Mesothelial cell of epicardium (in vitro differentiated cells): ENCODE results near the gene PEX26. TPM values are rescaled to one million over a fixed set of nuclear protein-coding genes. Genes with fewer than 3 reads are reported as not detected.
A peak's percentile ranks its signal among the peaks of the same experiment; 100 is the strongest.

Source experiments
- DNase-seq, 2 experiments: peaks; one replicate each; pipeline ENCODE4 v3.0.0; 2021; ENCODE audit warnings: low spot score in 2 of 2; ENCODE audit not compliant: unreplicated experiment in 2 of 2
- H3K27ac Mint-ChIP-seq: 2 replicates; pipeline ENCODE4 v1.8.0; 2021; ENCODE audit warnings: mixed read lengths
- H3K27me3 Mint-ChIP-seq: 2 replicates; pipeline ENCODE4 v1.8.0; 2021; ENCODE audit warnings: low read depth, mixed read lengths
- H3K36me3 Mint-ChIP-seq: 2 replicates; pipeline ENCODE4 v1.8.0; 2021; ENCODE audit warnings: mixed read lengths
- H3K4me1 Mint-ChIP-seq: 2 replicates; pipeline ENCODE4 v1.8.0; 2021; ENCODE audit warnings: mixed read lengths
- H3K4me3 Mint-ChIP-seq: 2 replicates; pipeline ENCODE4 v1.8.0; 2021; ENCODE audit warnings: mild to moderate bottlenecking, moderate library complexity, mixed read lengths
- H3K9me3 Mint-ChIP-seq: 2 replicates; pipeline ENCODE4 v1.8.0; 2021; ENCODE audit warnings: mixed read lengths
- CTCF ChIP-seq: fragments of 200-600 bp; sonication (generic); IDR thresholded peaks from one replicate; pipeline ENCODE4 v1.5.0; 2021; ENCODE audit warnings: antibody characterized with exemption; ENCODE audit not compliant: unreplicated experiment
- total RNA-seq: library from RNA; stranded (reverse); gene quantifications from 3 replicates; pipeline ENCODE4 v1.2.1, GENCODE V29; 2021

Gene PEX26
- total RNA-seq, 1 donor from 2014 or later: 38.3 TPM

GRCh38 chr22:18152519-18152918 lies 74.7 kb downstream of the PEX26 start:
- no peak overlapping the region for H3K27ac Mint-ChIP-seq
- no peak for TF ChIP-seq CTCF
- H3K36me3 Mint-ChIP-seq: peaks cover 7% of the 10 kb centered on the region
- H3K4me3 Mint-ChIP-seq: peak overlapping the region; percentile 25
- H3K27me3 Mint-ChIP-seq: peaks cover 25% of the 10 kb centered on the region
- H3K9me3 Mint-ChIP-seq: no peaks in the 10 kb centered on the region
- no peak for DNase-seq
- H3K4me1 Mint-ChIP-seq: peaks cover 23% of the 10 kb centered on the region

- H3K4me3 Mint-ChIP-seq: no peak overlapping the region
- no peak overlapping the region for H3K27ac Mint-ChIP-seq
- no peak for DNase-seq
- peaks cover 20% of the 10 kb centered on the region for H3K4me1 Mint-ChIP-seq
- no peaks in the 10 kb centered on the region for H3K9me3 Mint-ChIP-seq
- H3K27me3 Mint-ChIP-seq: peaks cover 12% of the 10 kb centered on the region
- TF ChIP-seq CTCF: no peak
- peaks cover 8% of the 10 kb centered on the region for H3K36me3 Mint-ChIP-seq
Observed at GRCh38 chr22:18154821-18155390, 77.1 kb downstream of the PEX26 start.

Other genes with a start within 250 kb of the PEX26 start
- gene MICAL3, start 53.4 kb upstream of the PEX26 start, total RNA-seq: 94.2 to 103 TPM (median 95.0 TPM) in 3 replicates
- gene TUBA8, start 32.8 kb downstream of the PEX26 start, total RNA-seq: 2.4 to 2.9 TPM (median 2.5 TPM) in 3 replicates
- gene USP18, start 72.2 kb downstream of the PEX26 start, total RNA-seq: 9.1 to 10.3 TPM (median 9.3 TPM) in 3 replicates